ENCODE data around the gene AP1S3.
A peak's percentile ranks its signal among the peaks of the same experiment; 100 is the strongest.
"Not testable (repeated sequence)": the region's sequence is repeated elsewhere in the genome, so short reads cannot be mapped to it uniquely, and the experiment has no call there.

Gene AP1S3

DNA sequence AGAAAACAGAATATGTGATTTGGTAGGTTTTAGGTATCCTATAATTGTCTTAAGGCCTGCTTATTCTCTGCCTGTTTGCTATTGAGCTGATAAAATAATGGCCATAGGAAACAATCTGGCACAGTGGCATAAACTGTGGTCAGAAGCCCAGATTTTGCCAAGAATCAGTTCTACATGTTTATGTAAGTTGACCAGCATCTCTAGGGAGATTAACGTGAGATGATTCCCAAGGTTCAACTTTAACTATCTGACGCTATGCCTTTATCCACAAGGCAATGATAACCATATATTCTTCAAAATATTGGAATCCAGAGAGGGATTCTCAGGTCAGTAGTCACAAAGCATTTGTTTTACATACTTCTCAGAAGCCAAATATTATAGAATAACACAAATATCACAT lies 25.6 kb downstream of the AP1S3 start:
- FAIRE-seq: no peak

DNA sequence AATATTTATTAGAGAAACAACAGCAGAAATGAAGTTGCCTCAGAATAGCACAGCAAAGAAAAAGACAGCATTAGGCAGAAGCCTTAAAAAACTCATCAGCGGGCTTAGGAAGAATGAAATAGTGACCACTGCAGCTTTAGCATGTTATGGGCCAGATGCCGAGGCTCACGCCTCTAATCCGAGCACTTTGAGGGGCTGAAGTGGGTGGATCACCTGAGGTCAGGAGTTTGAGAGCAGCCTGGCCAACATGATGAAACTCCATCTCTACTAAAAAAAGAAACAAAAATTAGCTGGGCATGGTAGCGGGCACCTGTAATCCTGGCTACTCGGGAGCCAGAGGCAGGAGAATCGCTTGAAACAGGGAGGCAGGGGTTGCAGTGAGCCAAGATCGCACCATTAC lies 32.4 kb downstream of the AP1S3 start:
- FAIRE-seq (no peak), DNase-seq (ENCODE audit: insufficient read length, low spot score) (no peak)

More for the DNA sequence above, 25.6 kb downstream of the AP1S3 start:
- no peak for DNase-seq (ENCODE audit: insufficient read length, low spot score)

- no peak for FAIRE-seq
- no peak for DNase-seq (ENCODE audit: insufficient read length, low spot score)
Measured at GRCh38 chr2:223801736-223802135, 35.6 kb downstream of the AP1S3 start.

- DNase-seq (ENCODE audit: insufficient read length, low spot score) (no peak), FAIRE-seq (no peak)
Measured at GRCh38 chr2:223800908-223801307, 36.5 kb downstream of the AP1S3 start.

GRCh38 chr2:223797811-223798721 lies 39.3 kb downstream of the AP1S3 start:
- FAIRE-seq: no peak
- DNase-seq (ENCODE audit: insufficient read length, low spot score): peak; percentile 51

GRCh38 chr2:223797037-223797436 lies 40.3 kb downstream of the AP1S3 start:
- no peak for FAIRE-seq

GRCh38 chr2:223789423-223789822 lies 48.0 kb downstream of the AP1S3 start:
- no peak for DNase-seq (ENCODE audit: insufficient read length, low spot score)
- FAIRE-seq: no peak

More at GRCh38 chr2:223797037-223797436, 40.3 kb downstream of the AP1S3 start:
- DNase-seq (ENCODE audit: insufficient read length, low spot score): no peak

DNA sequence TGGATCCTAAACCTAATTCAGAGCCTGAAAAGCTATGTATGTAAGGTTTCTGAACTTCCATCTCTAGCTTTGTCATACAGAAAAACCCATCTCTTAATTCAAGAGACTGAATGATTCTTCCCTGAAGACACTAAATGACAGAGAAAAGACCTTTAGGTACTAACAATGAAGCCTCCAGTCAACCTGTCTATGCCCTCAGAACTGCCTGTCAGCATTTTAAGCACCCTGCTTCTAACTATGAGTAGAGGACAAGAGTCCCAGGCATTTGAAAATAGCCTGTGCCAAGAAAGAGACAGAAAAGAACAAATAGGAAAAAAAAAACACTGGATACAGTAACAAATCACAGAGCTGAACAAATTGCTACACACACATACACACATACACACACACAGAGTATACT lies 48.6 kb downstream of the AP1S3 start:
- FAIRE-seq (no peak), DNase-seq (ENCODE audit: insufficient read length, low spot score) (no peak)

- FAIRE-seq; DNase-seq (ENCODE audit: insufficient read length, low spot score): not testable (repeated sequence)
Measured at GRCh38 chr2:223788106-223788505, 49.3 kb downstream of the AP1S3 start.

DNA sequence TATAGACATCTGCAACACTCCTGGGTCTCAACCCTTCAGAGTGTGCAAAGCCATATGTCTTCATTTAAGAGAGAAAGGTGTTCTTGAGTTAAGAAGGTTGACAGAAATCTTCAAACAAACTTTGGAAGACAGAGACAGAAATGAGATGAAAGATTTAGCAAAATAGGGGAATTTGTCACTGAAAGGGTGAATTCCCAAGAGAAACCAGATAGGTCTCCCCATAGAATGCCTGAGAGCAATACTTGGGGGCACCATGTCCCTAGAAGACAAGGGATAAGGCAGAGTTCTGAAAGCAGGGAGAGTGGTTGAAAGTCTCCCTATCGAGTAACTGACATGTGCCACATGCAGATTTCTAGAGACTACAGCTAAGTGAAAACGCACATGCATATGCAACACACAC lies 50.0 kb downstream of the AP1S3 start:
- FAIRE-seq (no peak), DNase-seq (ENCODE audit: insufficient read length, low spot score) (no peak)

GRCh38 chr2:223786943-223787342 lies 50.4 kb downstream of the AP1S3 start:
- FAIRE-seq (no peak), DNase-seq (ENCODE audit: insufficient read length, low spot score) (no peak)

DNA sequence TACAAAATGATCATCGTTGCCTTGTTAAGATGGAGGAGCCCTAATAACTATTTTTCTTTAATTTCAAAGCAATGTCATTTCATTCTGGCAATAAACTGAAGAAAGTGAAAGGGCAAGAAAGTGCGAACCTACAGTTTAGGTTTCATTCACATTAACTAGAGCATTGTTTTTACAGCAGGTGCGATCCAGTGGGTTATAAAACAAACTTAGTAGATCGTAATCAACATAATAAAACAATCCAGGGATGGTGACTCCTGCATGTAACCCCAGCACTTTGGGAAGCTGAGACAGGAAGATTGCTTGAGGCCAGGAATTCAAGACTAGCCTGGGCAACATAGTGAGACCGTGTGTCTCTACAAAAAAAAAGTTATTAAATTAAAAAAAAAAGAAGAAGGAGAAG lies 51.1 kb downstream of the AP1S3 start:
- FAIRE-seq: no peak
- DNase-seq (ENCODE audit: insufficient read length, low spot score): no peak

GRCh38 chr2:223784221-223784772 lies 53.1 kb downstream of the AP1S3 start:
- no peak for FAIRE-seq
- DNase-seq (ENCODE audit: insufficient read length, low spot score): no peak

DNA sequence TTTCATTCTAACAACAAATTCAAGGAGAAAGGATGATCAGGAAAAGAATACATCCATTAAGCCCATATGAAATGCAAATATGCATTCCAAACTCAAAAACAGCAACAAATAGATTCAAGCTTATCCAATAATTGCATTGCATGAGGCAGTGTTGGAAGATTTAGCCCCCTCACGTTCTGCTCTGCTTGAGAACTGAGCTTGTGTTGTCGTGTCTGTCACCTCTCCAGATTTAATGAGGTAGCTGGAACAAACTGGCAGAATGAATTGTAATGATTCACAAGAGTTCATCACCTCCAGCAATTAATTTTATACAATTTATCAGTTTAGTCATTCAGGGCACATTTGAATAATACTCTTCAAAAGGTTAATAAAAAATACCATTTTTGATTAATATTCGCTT lies 54.8 kb downstream of the AP1S3 start:
- no peak for FAIRE-seq
- no peak for DNase-seq (ENCODE audit: insufficient read length, low spot score)

DNA sequence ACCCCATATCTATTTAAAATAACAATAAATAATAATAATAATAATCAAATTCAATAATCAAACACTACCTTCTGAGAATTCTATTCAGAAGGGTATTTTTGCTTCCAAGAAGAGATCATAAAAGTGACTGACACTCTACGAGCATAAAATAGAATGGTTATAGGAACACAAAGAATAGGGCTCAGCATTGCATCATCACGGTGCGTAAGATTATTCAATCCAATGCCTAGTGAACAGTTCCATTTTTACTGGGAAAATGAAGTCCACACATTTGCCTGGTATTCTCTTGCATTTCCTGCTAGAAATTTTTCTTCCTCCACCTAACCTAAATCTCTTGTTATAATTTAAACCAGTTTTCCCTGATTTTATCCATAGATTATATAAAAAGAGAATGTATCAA lies 55.8 kb downstream of the AP1S3 start:
- DNase-seq (ENCODE audit: insufficient read length, low spot score) (no peak), FAIRE-seq (no peak)

DNA sequence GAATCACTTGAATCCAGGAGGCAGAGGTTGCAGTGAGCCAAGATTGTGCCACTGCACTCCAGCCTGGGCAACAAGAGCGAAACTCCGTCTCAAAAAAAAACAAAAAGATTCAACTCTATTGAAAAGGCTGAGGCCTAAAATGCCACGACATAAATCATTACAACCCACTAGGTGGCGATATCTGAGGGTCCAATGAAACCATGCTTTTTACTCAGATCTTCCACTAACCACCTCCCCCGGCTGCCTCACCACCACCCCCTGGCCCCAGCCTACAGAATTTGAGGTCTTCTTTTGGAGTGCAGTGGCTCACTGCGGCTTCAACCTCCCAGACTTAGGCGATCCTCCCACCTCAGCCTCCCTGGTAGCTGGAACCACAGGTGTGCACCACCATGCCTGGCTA lies 57.5 kb downstream of the AP1S3 start:
- FAIRE-seq (no peak), DNase-seq (ENCODE audit: insufficient read length, low spot score) (peak; percentile 46)

DNA sequence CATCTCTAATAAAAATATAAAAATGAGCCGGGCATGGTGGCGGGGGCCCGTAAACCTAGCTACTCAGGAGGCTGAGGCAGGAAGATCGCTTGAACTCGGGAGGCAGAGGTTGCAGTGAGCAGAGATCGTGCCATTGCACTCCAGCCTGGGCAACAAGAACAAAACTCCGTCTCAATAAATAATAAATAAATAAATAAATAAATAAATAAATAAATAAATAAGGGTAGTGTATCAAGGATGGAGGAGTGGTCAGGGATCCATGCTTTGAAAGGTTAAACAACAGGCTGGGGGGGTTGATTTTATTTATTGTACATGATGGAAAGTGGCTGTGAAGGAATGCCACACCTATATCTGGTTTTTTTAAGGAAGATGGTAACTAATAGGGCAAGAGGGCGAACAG lies 63.2 kb downstream of the AP1S3 start:
- DNase-seq (ENCODE audit: insufficient read length, low spot score) (no peak), FAIRE-seq (no peak)

DNA sequence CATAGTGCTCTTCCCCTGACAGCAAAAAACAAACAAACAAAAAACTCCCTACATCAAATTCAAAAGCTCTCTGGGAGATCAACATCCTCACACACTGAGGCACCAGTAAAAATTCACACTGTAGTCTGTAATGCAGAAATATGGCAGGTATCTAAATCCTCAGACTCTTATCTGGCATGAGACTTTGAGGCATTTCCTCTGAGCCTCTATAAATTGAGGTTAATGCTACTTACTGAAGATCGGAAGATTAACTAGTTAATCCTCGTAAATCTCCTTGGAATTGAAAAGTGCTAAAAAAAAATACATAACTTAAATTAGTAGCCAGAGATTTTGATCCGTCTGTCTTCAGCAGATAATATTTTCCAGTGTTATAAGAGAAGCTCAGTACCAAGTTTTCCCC lies 65.0 kb downstream of the AP1S3 start:
- DNase-seq (ENCODE audit: insufficient read length, low spot score): no peak
- no peak for FAIRE-seq

DNA sequence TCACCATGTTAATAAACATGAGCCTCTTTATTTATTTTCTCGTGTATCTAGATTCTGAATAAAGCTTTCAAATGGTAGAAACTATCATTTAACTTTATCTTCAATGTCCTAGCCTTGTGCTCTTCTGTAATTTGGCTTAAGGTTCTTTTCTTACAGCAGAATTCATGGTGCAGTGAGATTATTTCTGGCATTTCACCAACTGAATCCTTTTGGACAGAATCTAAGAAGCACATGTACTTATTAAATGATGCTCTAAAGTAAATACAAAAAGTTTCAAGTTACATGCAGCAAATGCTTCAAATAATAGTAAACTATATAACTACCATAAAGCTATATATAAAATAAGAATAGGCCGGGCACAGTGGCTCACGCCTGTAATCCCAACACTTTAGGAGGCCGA lies 65.9 kb downstream of the AP1S3 start:
- DNase-seq (ENCODE audit: insufficient read length, low spot score) (no peak), FAIRE-seq (no peak)

GRCh38 chr2:223768179-223768578 lies 69.2 kb downstream of the AP1S3 start:
- no peak for DNase-seq (ENCODE audit: insufficient read length, low spot score)
- no peak for FAIRE-seq

DNA sequence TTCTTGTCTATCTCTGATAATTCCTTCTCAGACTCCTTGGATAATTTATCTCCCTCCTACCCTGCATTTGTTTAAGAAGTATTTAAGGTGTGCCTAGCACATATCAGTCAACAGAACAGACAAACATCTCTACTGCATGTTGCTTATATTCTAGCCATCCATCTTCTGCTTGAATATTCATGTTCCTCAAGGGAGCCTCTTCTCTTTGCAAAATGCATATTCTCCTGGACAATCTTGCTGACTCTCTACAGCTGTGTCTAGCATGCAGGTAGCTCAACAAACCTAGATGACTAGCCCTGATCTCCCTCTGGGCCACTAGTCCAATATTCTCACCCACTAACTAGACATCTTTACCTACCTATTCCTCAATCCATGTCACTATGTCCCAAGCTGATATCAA lies 70.0 kb downstream of the AP1S3 start:
- FAIRE-seq (no peak), DNase-seq (ENCODE audit: insufficient read length, low spot score) (no peak)

DNA sequence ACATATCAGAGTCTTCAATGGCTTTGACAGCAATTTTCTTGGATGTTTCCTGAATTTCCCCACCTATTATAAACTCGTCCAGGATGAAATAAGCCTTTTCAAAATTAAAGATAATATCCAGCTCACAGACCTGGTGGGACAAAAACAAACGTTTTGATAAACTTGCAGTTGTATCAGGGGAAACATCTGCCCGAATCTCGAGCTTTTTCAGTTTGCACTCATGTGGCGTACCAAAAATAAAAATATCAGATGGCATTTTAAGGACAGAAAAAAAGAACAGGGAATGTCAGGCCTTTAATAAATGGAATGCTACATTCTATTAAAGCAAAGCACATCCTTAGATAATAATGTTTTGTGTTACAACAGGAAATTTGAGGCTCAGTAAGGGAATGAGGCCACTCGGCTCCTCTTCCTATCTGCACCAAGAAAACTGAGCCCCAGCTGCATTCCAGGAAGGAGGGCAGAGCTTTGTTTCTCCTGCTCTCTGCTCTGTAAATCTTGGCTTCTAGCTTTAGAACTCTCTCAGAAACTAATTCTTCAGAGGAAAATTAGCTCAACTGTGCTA lies 72.1 kb downstream of the AP1S3 start:
- no peak for FAIRE-seq
- DNase-seq (ENCODE audit: insufficient read length, low spot score): no peak

All from HTR-8/SVneo (cell line).